Measurements from ENCODE around the gene LY6G6F. TPM values are rescaled to one million over a fixed set of nuclear protein-coding genes. Genes with fewer than 3 reads are reported as not detected.

Gene LY6G6F
- polyA plus RNA-seq, 1 donor: not detected

- DNase-seq (ENCODE audit: low read depth): peak; percentile 98
Measured at GRCh38 chr6:31739639-31740396, 33.2 kb downstream of the LY6G6F start, which contains the start of gene MSH5. Gene MSH5, plus strand, starts transcription at chr6:31740005. Its CDS starts 462 bp downstream, at chr6:31740467.

- no peak for DNase-seq (ENCODE audit: low read depth)
Measured at GRCh38 chr6:31740397-31741223, 33.9 kb downstream of the LY6G6F start.

GRCh38 chr6:31741815-31742214 lies 35.1 kb downstream of the LY6G6F start:
- no peak for DNase-seq (ENCODE audit: low read depth)

- no peak for DNase-seq (ENCODE audit: low read depth)
Measured at GRCh38 chr6:31742894-31743293, 36.2 kb downstream of the LY6G6F start.

- no peak for DNase-seq (ENCODE audit: low read depth)
Measured at GRCh38 chr6:31744422-31744821, 37.8 kb downstream of the LY6G6F start.

- DNase-seq (ENCODE audit: low read depth): no peak
Measured at GRCh38 chr6:31749301-31750036, 42.8 kb downstream of the LY6G6F start.

- DNase-seq (ENCODE audit: low read depth): no peak
Measured at GRCh38 chr6:31750411-31751022, 43.9 kb downstream of the LY6G6F start.

GRCh38 chr6:31752739-31753319 lies 46.2 kb downstream of the LY6G6F start:
- no peak for DNase-seq (ENCODE audit: low read depth)

- DNase-seq (ENCODE audit: low read depth): no peak
Measured at GRCh38 chr6:31758281-31758680, 51.6 kb downstream of the LY6G6F start.

Other genes with a start within 250 kb of the LY6G6F start
- 1.1 TPM for gene MICB, start 208.7 kb upstream of the LY6G6F start, polyA plus RNA-seq (ENCODE audit: insufficient read length)
- not detected for gene MCCD1, start 177.9 kb upstream of the LY6G6F start, polyA plus RNA-seq (ENCODE audit: insufficient read length)
- gene DDX39B, start 164.9 kb upstream of the LY6G6F start, polyA plus RNA-seq (ENCODE audit: insufficient read length): 368 TPM
- gene ATP6V1G2, start 160.3 kb upstream of the LY6G6F start, polyA plus RNA-seq (ENCODE audit: insufficient read length): 3.0 TPM
- gene NFKBIL1, start 159.3 kb upstream of the LY6G6F start, polyA plus RNA-seq (ENCODE audit: insufficient read length): 16.8 TPM
- 0.18 TPM for gene LTA, start 134.6 kb upstream of the LY6G6F start, polyA plus RNA-seq (ENCODE audit: insufficient read length)
- not detected for gene TNF, start 131.3 kb upstream of the LY6G6F start, polyA plus RNA-seq (ENCODE audit: insufficient read length)
- 1.1 TPM for gene LTB, start 124.4 kb upstream of the LY6G6F start, polyA plus RNA-seq (ENCODE audit: insufficient read length)
- gene LST1, start 120.6 kb upstream of the LY6G6F start, polyA plus RNA-seq (ENCODE audit: insufficient read length): 7.4 TPM
- gene NCR3, start 113.9 kb upstream of the LY6G6F start, polyA plus RNA-seq (ENCODE audit: insufficient read length): 0.24 TPM
- gene AIF1, start 91.6 kb upstream of the LY6G6F start, polyA plus RNA-seq (ENCODE audit: insufficient read length): 13.4 TPM
- 133 TPM for gene PRRC2A, start 86.2 kb upstream of the LY6G6F start, polyA plus RNA-seq (ENCODE audit: insufficient read length)
- gene BAG6, start 54.2 kb upstream of the LY6G6F start, polyA plus RNA-seq (ENCODE audit: insufficient read length): 200 TPM
- 4.3 TPM for gene APOM, start 51.0 kb upstream of the LY6G6F start, polyA plus RNA-seq (ENCODE audit: insufficient read length)
- 12.1 TPM for gene C6orf47, start 46.1 kb upstream of the LY6G6F start, polyA plus RNA-seq (ENCODE audit: insufficient read length)
- 14.1 TPM for gene GPANK1, start 41.9 kb upstream of the LY6G6F start, polyA plus RNA-seq (ENCODE audit: insufficient read length)
- 125 TPM for gene CSNK2B, start 40.8 kb upstream of the LY6G6F start, polyA plus RNA-seq (ENCODE audit: insufficient read length)
- gene LY6G5B, start 36.9 kb upstream of the LY6G6F start, polyA plus RNA-seq (ENCODE audit: insufficient read length): 11.5 TPM
- gene LY6G5C, start 25.8 kb upstream of the LY6G6F start, polyA plus RNA-seq (ENCODE audit: insufficient read length): 2.7 TPM
- 43.8 TPM for gene ABHD16A, start 3.5 kb upstream of the LY6G6F start, polyA plus RNA-seq (ENCODE audit: insufficient read length)
- gene LY6G6D, start 8.5 kb downstream of the LY6G6F start, polyA plus RNA-seq (ENCODE audit: insufficient read length): 0.47 TPM
- gene LY6G6C, start 14.9 kb downstream of the LY6G6F start, polyA plus RNA-seq (ENCODE audit: insufficient read length): 0.62 TPM
- 1.2 TPM for gene MPIG6B, start 16.5 kb downstream of the LY6G6F start, polyA plus RNA-seq (ENCODE audit: insufficient read length)
- 108 TPM for gene DDAH2, start 22.4 kb downstream of the LY6G6F start, polyA plus RNA-seq (ENCODE audit: insufficient read length)
- 102 TPM for gene CLIC1, start 29.7 kb downstream of the LY6G6F start, polyA plus RNA-seq (ENCODE audit: insufficient read length)
- 14.2 TPM for gene MSH5, start 33.1 kb downstream of the LY6G6F start, polyA plus RNA-seq (ENCODE audit: insufficient read length)
- 3.0 TPM for gene SAPCD1, start 55.8 kb downstream of the LY6G6F start, polyA plus RNA-seq (ENCODE audit: insufficient read length)
- gene VWA7, start 70.5 kb downstream of the LY6G6F start, polyA plus RNA-seq (ENCODE audit: insufficient read length): 2.9 TPM
- 46.5 TPM for gene VARS1, start 88.9 kb downstream of the LY6G6F start, polyA plus RNA-seq (ENCODE audit: insufficient read length)
- gene LSM2, start 100.1 kb downstream of the LY6G6F start, polyA plus RNA-seq (ENCODE audit: insufficient read length): 55.3 TPM
- gene HSPA1L, start 108.4 kb downstream of the LY6G6F start, polyA plus RNA-seq (ENCODE audit: insufficient read length): 5.0 TPM
- gene HSPA1A, start 108.7 kb downstream of the LY6G6F start, polyA plus RNA-seq (ENCODE audit: insufficient read length): 72.3 TPM
- gene HSPA1B, start 120.9 kb downstream of the LY6G6F start, polyA plus RNA-seq (ENCODE audit: insufficient read length): 48.9 TPM
- gene NEU1, start 156.0 kb downstream of the LY6G6F start, polyA plus RNA-seq (ENCODE audit: insufficient read length): 15.0 TPM
- gene SLC44A4, start 172.1 kb downstream of the LY6G6F start, polyA plus RNA-seq (ENCODE audit: insufficient read length): 0.37 TPM
- 29.3 TPM for gene EHMT2, start 190.8 kb downstream of the LY6G6F start, polyA plus RNA-seq (ENCODE audit: insufficient read length)
- gene ZBTB12, start 195.2 kb downstream of the LY6G6F start, polyA plus RNA-seq (ENCODE audit: insufficient read length): 9.5 TPM
- gene C2, start 220.9 kb downstream of the LY6G6F start, polyA plus RNA-seq (ENCODE audit: insufficient read length): 3.0 TPM
- 1.0 TPM for gene CFB, start 239.2 kb downstream of the LY6G6F start, polyA plus RNA-seq (ENCODE audit: insufficient read length)

Data from forelimb muscle (tissue), 1 donor.